ENCODE results near the gene EIF3D.

The EIF3D gene

GRCh38 chr22:36466258-36466657 lies 62.7 kb downstream of the EIF3D start:
- DNase-seq (ENCODE audit: low read depth in 2 of 2): no peak

GRCh38 chr22:36465232-36466021 lies 63.5 kb downstream of the EIF3D start:
- DNase-seq (ENCODE audit: low read depth in 2 of 2): no peak

- DNase-seq (ENCODE audit: low read depth in 2 of 2): no peak
Measured at GRCh38 chr22:36464715-36465231, 64.2 kb downstream of the EIF3D start.

- no peak for DNase-seq (ENCODE audit: low read depth in 2 of 2)
Measured at GRCh38 chr22:36463783-36464184, 65.2 kb downstream of the EIF3D start.

- DNase-seq (ENCODE audit: low read depth in 2 of 2): no peak
Measured at GRCh38 chr22:36461665-36462649, 67.0 kb downstream of the EIF3D start.
